HepG2 (cell line): ENCODE measurements around the gene SULT4A1. TPM values are rescaled to one million over a fixed set of nuclear protein-coding genes. Genes with fewer than 3 reads are reported as not detected.

Source experiments
- GABPB1 ChIP-seq: IDR thresholded peaks from 2 replicates; pipeline ENCODE4 v1.6.1; 2016; ENCODE audit warnings: mild to moderate bottlenecking, missing genetic modification reagents, moderate library complexity, missing compliant biosample characterization
- MAF1 ChIP-seq: sonication (generic); formaldehyde crosslinking; IDR thresholded peaks from 2 replicates; pipeline ENCODE4 v1.5.0; 2020; ENCODE audit warnings: missing genetic modification reagents, borderline replicate concordance
- MAZ ChIP-seq, 2 experiments: sonication (generic) in 1 of 2; formaldehyde crosslinking in 1 of 2; IDR thresholded peaks; 2 replicates each; pipeline versions ENCODE4 v1.5.0 to v1.6.1; 2012 to 2020; ENCODE audit warnings: low read depth in 2 of 2, mild to moderate bottlenecking in 2 of 2, borderline replicate concordance in 1 of 2, improper control_type of control experiment in 1 of 2, low read length in 1 of 2, missing genetic modification reagents in 1 of 2, moderate library complexity in 1 of 2
- NR2F2 ChIP-seq: IDR thresholded peaks from 2 replicates; pipeline ENCODE4 v1.6.1; 2012; ENCODE audit warnings: low read depth, inconsistent platforms, borderline replicate concordance
- ZNF451 ChIP-seq: sonication (generic); formaldehyde crosslinking; IDR thresholded peaks from 2 replicates; pipeline ENCODE4 v1.5.0; 2020; ENCODE audit warnings: mild to moderate bottlenecking, missing genetic modification reagents
- ZNF713 ChIP-seq: sonication (generic); formaldehyde crosslinking; IDR thresholded peaks from 2 replicates; pipeline ENCODE4 v1.4.0; 2020; ENCODE audit warnings: mild to moderate bottlenecking, missing genetic modification reagents
- ZNF772 ChIP-seq: sonication (generic); formaldehyde crosslinking; IDR thresholded peaks from 2 replicates; pipeline ENCODE4 v1.5.0; 2020; ENCODE audit warnings: mild to moderate bottlenecking, missing genetic modification reagents
- ZNF792 ChIP-seq: IDR thresholded peaks from 2 replicates; pipeline ENCODE4 v1.6.1; 2016
- polyA plus RNA-seq, 8 experiments: library from polyadenylated mRNA; depleted of rRNA in 3 of 8; stranded (reverse) in 7 of 8; unstranded in 1 of 8; fragments of >200 nt; fragmentation: Illumina TruSeq in 4 of 8; extraction: Trizol in 4 of 8; gene quantifications; 2 replicates each; pipeline versions ENCODE4 v1.2.1 to v1.2.3, GENCODE V29; 2011 to 2016; ENCODE audit warnings: low read depth in 4 of 8, missing spikeins in 1 of 8, mixed read lengths in 1 of 8; ENCODE audit not compliant: insufficient read depth in 1 of 8
- total RNA-seq, 5 experiments: library from RNA; depleted of rRNA; stranded (reverse); fragments of >200 nt; fragmentation: Illumina TruSeq; extraction: Trizol; gene quantifications; 2 replicates each; pipeline ENCODE4 v1.2.3, GENCODE V29; 2016; ENCODE audit warnings: low read depth in 1 of 5
- TF ChIP-seq, protein P1 (sequence below), 2 experiments: fragments of 450-650 bp in 1 of 2; sonication (generic) in 1 of 2; formaldehyde crosslinking in 1 of 2; IDR thresholded peaks; 2 replicates each; pipeline versions ENCODE4 v1.6.1 to v1.8.0; 2016 to 2022; ENCODE audit warnings: antibody characterized with exemption in 1 of 2, mild to moderate bottlenecking in 1 of 2, missing genetic modification reagents in 1 of 2
- TF ChIP-seq, protein P2 (sequence below): sonication (generic); formaldehyde crosslinking; IDR thresholded peaks from 2 replicates; pipeline ENCODE4 v1.4.0; 2020; ENCODE audit warnings: missing genetic modification reagents
- TF ChIP-seq, protein P3 (sequence below): sonication (generic); formaldehyde crosslinking; IDR thresholded peaks from 2 replicates; pipeline ENCODE4 v1.5.0; 2020; ENCODE audit warnings: missing genetic modification reagents
- TF ChIP-seq, protein P4 (sequence below): IDR thresholded peaks from 2 replicates; pipeline ENCODE4 v1.6.1; 2016; ENCODE audit warnings: mild to moderate bottlenecking, missing biosample characterization, missing genetic modification reagents
- TF ChIP-seq, protein P5 (sequence below): sonication (generic); formaldehyde crosslinking; IDR thresholded peaks from 2 replicates; pipeline ENCODE4 v1.5.1; 2020; ENCODE audit warnings: mild to moderate bottlenecking, moderate library complexity, missing genetic modification reagents

The SULT4A1 gene
- total and polyA plus RNA-seq, 2 of the 13 experiments (the other 11 are each of a cell fraction or from before 2014, with no cell fraction given), result not detected

GRCh38 chr22:43867839-43868635 is 5.7 kb upstream of the SULT4A1 start (continued):
- TF ChIP-seq, protein P1, sequence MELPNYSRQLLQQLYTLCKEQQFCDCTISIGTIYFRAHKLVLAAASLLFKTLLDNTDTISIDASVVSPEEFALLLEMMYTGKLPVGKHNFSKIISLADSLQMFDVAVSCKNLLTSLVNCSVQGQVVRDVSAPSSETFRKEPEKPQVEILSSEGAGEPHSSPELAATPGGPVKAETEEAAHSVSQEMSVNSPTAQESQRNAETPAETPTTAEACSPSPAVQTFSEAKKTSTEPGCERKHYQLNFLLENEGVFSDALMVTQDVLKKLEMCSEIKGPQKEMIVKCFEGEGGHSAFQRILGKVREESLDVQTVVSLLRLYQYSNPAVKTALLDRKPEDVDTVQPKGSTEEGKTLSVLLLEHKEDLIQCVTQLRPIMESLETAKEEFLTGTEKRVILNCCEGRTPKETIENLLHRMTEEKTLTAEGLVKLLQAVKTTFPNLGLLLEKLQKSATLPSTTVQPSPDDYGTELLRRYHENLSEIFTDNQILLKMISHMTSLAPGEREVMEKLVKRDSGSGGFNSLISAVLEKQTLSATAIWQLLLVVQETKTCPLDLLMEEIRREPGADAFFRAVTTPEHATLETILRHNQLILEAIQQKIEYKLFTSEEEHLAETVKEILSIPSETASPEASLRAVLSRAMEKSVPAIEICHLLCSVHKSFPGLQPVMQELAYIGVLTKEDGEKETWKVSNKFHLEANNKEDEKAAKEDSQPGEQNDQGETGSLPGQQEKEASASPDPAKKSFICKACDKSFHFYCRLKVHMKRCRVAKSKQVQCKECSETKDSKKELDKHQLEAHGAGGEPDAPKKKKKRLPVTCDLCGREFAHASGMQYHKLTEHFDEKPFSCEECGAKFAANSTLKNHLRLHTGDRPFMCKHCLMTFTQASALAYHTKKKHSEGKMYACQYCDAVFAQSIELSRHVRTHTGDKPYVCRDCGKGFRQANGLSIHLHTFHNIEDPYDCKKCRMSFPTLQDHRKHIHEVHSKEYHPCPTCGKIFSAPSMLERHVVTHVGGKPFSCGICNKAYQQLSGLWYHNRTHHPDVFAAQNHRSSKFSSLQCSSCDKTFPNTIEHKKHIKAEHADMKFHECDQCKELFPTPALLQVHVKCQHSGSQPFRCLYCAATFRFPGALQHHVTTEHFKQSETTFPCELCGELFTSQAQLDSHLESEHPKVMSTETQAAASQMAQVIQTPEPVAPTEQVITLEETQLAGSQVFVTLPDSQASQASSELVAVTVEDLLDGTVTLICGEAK (IDR thresholded peaks at IDR 0.05), result no peak
- TF ChIP-seq, protein P1 (CRISPR knock-in tag; IDR thresholded peaks at IDR 0.05), result peak; percentile 52; the same call in 1 of the 2 replicates
- TF ChIP-seq, protein P2, sequence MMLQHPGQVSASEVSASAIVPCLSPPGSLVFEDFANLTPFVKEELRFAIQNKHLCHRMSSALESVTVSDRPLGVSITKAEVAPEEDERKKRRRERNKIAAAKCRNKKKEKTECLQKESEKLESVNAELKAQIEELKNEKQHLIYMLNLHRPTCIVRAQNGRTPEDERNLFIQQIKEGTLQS (CRISPR knock-in tag), result 0 out of 2 replicates have a peak, but pooled peaks have one; percentile 27
- TF ChIP-seq, protein P3, sequence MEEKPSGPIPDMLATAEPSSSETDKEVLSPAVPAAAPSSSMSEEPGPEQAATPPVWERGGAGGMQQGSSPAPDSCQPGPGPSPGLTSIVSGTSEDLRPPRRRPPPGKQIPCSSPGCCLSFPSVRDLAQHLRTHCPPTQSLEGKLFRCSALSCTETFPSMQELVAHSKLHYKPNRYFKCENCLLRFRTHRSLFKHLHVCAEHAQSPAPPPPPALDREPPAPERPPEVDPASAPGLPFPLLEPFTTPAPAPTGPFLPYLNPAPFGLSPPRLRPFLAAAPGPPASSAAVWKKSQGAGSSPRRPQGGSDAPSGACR (CRISPR knock-in tag), result no peak
- TF ChIP-seq, protein P4, sequence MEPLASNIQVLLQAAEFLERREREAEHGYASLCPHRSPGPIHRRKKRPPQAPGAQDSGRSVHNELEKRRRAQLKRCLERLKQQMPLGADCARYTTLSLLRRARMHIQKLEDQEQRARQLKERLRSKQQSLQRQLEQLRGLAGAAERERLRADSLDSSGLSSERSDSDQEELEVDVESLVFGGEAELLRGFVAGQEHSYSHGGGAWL (CRISPR knock-in tag), result peak; percentile 83; the same call in 1 of the 2 replicates
- no peak for TF ChIP-seq NR2F2
- TF ChIP-seq MAZ (IDR thresholded peaks at IDR 0.05; ENCODE audit: borderline replicate concordance, low read depth, low read length), result no peak
- TF ChIP-seq MAZ (CRISPR knock-in tag; IDR thresholded peaks at IDR 0.05; ENCODE audit: low read depth), result no peak
- 0 out of 2 replicates have a peak, but pooled peaks have one; percentile 29 for TF ChIP-seq GABPB1 (CRISPR knock-in tag)
- TF ChIP-seq ZNF792 (CRISPR knock-in tag), result peak; percentile 82
- TF ChIP-seq ZNF772 (CRISPR knock-in tag), result no peak
- no peak for TF ChIP-seq MAF1 (CRISPR knock-in tag)
- no peak for TF ChIP-seq ZNF713 (CRISPR knock-in tag)
- TF ChIP-seq, protein P5, sequence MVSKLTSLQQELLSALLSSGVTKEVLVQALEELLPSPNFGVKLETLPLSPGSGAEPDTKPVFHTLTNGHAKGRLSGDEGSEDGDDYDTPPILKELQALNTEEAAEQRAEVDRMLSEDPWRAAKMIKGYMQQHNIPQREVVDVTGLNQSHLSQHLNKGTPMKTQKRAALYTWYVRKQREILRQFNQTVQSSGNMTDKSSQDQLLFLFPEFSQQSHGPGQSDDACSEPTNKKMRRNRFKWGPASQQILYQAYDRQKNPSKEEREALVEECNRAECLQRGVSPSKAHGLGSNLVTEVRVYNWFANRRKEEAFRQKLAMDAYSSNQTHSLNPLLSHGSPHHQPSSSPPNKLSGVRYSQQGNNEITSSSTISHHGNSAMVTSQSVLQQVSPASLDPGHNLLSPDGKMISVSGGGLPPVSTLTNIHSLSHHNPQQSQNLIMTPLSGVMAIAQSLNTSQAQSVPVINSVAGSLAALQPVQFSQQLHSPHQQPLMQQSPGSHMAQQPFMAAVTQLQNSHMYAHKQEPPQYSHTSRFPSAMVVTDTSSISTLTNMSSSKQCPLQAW, result no peak
- TF ChIP-seq ZNF451 (CRISPR knock-in tag), result no peak
